ENCODE data around the gene KANSL1. TPM values are rescaled to one million over a fixed set of nuclear protein-coding genes. Genes with fewer than 3 reads are reported as not detected.

KANSL1 gene
- total and polyA plus RNA-seq, 2 experiments from 2014 or later: 37.3 to 84.3 TPM

- Histone ChIP-seq H3K79me2 (peaks cover 100% of the 10 kb centered on the region), H3K9me3 (ENCODE audit: low read depth) (no peaks in the 10 kb centered on the region), H2AFZ (no peak overlapping the region), H3K36me3 (replicated peaks; ENCODE audit: insufficient read depth, low read depth) (no peaks in the 10 kb centered on the region), H3K27ac (no peak overlapping the region), H3K9me2 (replicated peaks; ENCODE audit: insufficient read depth) (no peaks in the 10 kb centered on the region), H3K4me2 (no peak overlapping the region), H3K4me3 (no peak overlapping the region), H4K20me1 (ENCODE audit: insufficient read depth, poor library complexity, severe bottlenecking) (peaks cover 99% of the 10 kb centered on the region), H3K27me3 (no peaks in the 10 kb centered on the region), H3K4me1 (ENCODE audit: insufficient read depth) (peaks cover 21% of the 10 kb centered on the region)
- no peak for DNase-seq (ENCODE audit: low spot score)
- TF ChIP-seq EZH2phosphoT487 (IDR thresholded peaks at IDR 0.05; ENCODE audit: low read depth, severe bottlenecking, unreplicated experiment): no peak
- TF ChIP-seq EZH2 (IDR thresholded peaks at IDR 0.05; ENCODE audit: borderline replicate concordance): no peak
- TF ChIP-seq CTCF (IDR thresholded peaks at IDR 0.05; ENCODE audit: poor library complexity): no peak
- 89% methylated on average over 18 of the region's 18 CpGs for WGBS (ENCODE audit: low lambda C conversion rate, missing lambda C conversion rate)
These were observed 34.6 kb downstream of the KANSL1 start for GRCh38 chr17:46158323-46159296.

DNA sequence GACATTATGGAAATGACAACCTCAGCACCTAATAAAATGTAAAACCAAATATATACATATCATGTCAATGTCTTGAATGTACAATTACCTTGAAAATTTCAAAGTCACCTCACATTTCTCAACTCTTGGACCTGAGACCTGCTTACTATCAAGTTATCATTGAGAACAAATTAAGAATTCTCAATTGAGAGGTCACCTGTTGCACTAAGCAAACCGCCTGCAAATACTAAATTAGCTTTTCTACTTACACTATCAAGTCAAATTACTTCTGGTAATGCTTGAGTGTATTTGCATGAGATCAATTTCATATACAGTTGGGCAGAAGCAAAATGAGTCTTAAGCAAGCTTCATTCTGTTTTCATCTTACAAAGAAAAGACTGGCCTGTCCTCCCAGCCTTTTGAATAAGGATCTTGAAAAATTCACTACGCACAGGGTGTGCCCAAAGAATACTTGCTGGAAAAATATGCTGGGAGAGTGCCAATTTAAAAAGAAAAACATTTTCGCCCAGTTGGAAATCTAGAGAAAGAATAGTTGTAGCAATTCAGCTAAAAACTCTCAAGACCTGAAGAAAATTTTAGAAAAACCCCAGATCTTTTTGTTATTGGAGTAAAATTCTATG is 35.7 kb downstream of the KANSL1 start:
- no peak overlapping the region for H3K27ac ChIP-seq
- no peak overlapping the region for H3K4me2 ChIP-seq
- TF ChIP-seq EZH2phosphoT487 (IDR thresholded peaks at IDR 0.05; ENCODE audit: low read depth, severe bottlenecking, unreplicated experiment): no peak
- TF ChIP-seq CTCF (IDR thresholded peaks at IDR 0.05; ENCODE audit: poor library complexity): no peak
- no peak for TF ChIP-seq EZH2 (IDR thresholded peaks at IDR 0.05; ENCODE audit: borderline replicate concordance)
- H3K9me3 ChIP-seq (ENCODE audit: low read depth): no peaks in the 10 kb centered on the region
- H3K36me3 ChIP-seq (replicated peaks; ENCODE audit: insufficient read depth, low read depth): no peaks in the 10 kb centered on the region
- no peak overlapping the region for H3K4me3 ChIP-seq
- H3K9me2 ChIP-seq (replicated peaks; ENCODE audit: insufficient read depth): no peaks in the 10 kb centered on the region
- peaks cover 99% of the 10 kb centered on the region for H4K20me1 ChIP-seq (ENCODE audit: insufficient read depth, poor library complexity, severe bottlenecking)
- no peaks in the 10 kb centered on the region for H3K27me3 ChIP-seq
- DNase-seq (ENCODE audit: low spot score): no peak
- no peak overlapping the region for H2AFZ ChIP-seq
- H3K4me1 ChIP-seq (ENCODE audit: insufficient read depth): peaks cover 17% of the 10 kb centered on the region
- peaks cover 100% of the 10 kb centered on the region for H3K79me2 ChIP-seq
- WGBS (ENCODE audit: low lambda C conversion rate, missing lambda C conversion rate): 81% methylated on average over 3 of the region's 3 CpGs

GRCh38 chr17:46154151-46154816 is 38.9 kb downstream of the KANSL1 start:
- Histone ChIP-seq H3K4me2 (no peak overlapping the region), H3K27me3 (no peaks in the 10 kb centered on the region), H3K4me1 (ENCODE audit: insufficient read depth) (peaks cover 28% of the 10 kb centered on the region), H3K9me2 (replicated peaks; ENCODE audit: insufficient read depth) (no peaks in the 10 kb centered on the region), H3K4me3 (no peak overlapping the region), H3K9me3 (ENCODE audit: low read depth) (no peaks in the 10 kb centered on the region), H3K36me3 (replicated peaks; ENCODE audit: insufficient read depth, low read depth) (no peaks in the 10 kb centered on the region), H3K79me2 (peaks cover 100% of the 10 kb centered on the region), H4K20me1 (ENCODE audit: insufficient read depth, poor library complexity, severe bottlenecking) (peaks cover 100% of the 10 kb centered on the region), H2AFZ (no peak overlapping the region), H3K27ac (no peak overlapping the region)
- no peak for TF ChIP-seq EZH2 (IDR thresholded peaks at IDR 0.05; ENCODE audit: borderline replicate concordance)
- TF ChIP-seq CTCF (IDR thresholded peaks at IDR 0.05; ENCODE audit: poor library complexity): no peak
- no peak for TF ChIP-seq EZH2phosphoT487 (IDR thresholded peaks at IDR 0.05; ENCODE audit: low read depth, severe bottlenecking, unreplicated experiment)
- DNase-seq (ENCODE audit: low spot score): no peak
- 80% methylated on average over 9 of the region's 9 CpGs for WGBS (ENCODE audit: low lambda C conversion rate, missing lambda C conversion rate)

Measured in hepatocyte (in vitro differentiated cells).